GM18507 (cell line): ENCODE results near the gene PARM1.
A peak's percentile ranks its signal among the peaks of the same experiment; 100 is the strongest.

ENCODE experiments used
- DNase-seq: peaks from one replicate; pipeline ENCODE4 v3.0.0; 2011; ENCODE audit warnings: low read depth; ENCODE audit not compliant: insufficient read length; ENCODE audit errors: extremely low spot score
- FAIRE-seq: peaks from 2 replicates; lab custom pipeline; 2011; peaks lifted over from hg19 to GRCh38; lab: Jason Lieb, UNC

The PARM1 gene

DNA sequence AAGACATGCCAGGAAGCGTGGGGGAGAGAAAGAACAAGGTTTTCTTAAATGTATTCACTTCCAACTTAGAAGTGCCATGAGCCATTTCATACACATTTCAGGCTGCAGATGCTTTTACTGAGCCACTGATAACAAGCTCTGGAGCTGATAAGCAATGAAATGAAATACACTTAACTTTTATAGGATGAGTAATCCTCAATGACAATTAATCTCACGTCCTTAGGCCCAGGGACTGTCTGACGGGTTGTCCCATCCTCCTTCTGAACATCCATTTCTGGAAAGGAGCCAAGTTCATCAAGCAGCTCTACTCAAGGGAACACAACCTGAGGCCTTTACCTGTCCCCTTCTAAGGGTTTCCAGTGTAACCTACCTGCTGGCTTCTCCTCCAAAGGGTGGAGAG, 121.2 kb downstream of the PARM1 start:
- DNase-seq, result no peak
- no peak for FAIRE-seq

DNA sequence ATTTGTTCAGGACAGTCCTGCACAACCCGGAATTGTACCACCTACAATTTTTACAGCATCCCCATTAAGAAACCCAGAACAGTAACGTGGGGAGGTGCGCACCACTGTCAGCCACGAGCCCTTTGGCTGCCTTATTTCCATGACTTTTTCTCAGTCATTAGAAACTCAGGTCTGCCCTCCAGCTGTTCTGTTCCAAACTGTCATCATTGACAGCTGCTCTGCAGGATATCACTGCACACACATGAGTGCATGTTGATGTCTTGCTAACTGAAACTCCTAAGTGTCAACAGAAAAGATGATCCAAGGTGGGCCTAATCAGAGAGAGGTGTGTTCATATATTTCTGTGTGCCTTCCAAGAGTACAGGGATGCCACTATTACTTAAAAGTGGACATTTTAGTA, 123.4 kb downstream of the PARM1 start:
- DNase-seq (no peak), FAIRE-seq (no peak)

DNA sequence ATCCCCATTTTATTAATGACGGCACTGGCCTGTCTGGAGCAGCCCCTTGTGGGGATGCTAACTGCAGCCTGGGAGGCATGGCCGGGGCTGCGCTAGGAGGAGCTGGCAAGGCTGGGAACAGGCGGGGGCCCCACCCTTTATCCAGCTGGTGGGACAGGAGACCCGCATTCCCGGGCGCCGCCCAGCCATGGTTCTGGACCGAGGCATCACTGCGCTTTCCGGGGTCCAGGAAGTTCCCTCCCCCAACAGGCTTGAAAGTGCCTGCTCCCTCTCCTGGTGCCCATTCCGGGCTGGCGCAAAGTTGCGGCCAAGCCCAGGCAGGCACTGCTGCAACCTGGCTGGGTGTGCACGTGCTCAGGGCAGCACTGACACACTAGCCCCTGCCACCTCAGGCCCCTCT, 124.5 kb downstream of the PARM1 start:
- DNase-seq (no peak), FAIRE-seq (no peak)

DNA sequence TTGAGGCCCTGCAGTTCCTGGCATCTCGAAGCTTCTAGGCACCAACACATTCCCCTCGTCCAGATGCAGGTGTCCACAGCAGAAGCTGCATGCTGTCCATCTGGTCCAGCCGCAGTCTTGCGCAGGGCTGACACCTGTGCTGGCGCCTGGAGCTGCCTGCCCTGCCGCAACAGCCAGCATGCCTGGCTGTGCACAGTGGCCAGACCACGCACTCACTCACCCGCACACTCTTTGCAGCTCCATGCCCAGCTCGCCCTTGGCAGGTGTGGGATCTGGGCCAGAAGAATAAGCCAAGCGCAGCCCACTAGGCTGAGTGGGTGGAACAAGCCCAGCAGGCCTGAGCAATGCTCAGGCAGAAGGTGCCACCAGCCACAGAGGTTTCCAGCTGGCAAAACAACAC, 125.6 kb downstream of the PARM1 start:
- DNase-seq, result no peak
- FAIRE-seq, result no peak

DNA sequence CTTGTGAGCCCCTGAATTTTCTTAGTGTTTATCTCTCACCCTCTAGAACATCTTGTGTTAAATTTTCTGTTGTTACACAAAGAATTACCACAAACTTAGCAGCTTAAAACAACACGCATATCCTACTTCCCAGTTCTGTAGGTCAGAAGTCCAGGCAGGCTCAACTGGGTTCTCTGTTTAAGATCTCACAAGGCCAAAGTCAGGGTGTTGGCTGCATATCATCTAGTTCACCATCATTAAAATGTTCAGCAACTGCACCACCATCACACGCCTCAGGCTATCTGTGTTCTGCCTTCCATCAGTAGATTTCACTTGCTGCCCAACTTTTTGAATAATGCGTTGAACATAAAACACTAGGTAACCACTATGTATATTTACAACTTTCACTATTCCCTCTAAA, 130.5 kb downstream of the PARM1 start:
- FAIRE-seq, result no peak
- no peak for DNase-seq

DNA sequence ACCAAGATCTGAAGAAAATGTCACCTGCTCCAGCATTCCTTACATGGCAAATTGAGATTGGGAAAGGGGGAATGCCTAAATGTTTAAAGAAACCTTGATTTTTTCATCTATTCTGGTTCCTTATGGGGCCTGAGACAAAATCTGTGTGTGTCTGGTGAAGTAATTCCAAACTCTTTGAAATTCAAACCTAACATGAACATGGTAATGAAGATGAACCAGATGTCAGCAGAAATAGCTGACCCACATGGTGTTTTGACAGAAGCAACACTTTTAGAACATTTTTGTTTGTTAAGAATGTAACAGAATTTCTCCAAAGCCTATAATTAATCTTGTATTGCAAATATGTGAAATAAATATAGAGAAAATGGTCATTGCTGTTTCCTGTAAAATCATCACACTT, 133.0 kb downstream of the PARM1 start:
- FAIRE-seq, result no peak
- no peak for DNase-seq

DNA sequence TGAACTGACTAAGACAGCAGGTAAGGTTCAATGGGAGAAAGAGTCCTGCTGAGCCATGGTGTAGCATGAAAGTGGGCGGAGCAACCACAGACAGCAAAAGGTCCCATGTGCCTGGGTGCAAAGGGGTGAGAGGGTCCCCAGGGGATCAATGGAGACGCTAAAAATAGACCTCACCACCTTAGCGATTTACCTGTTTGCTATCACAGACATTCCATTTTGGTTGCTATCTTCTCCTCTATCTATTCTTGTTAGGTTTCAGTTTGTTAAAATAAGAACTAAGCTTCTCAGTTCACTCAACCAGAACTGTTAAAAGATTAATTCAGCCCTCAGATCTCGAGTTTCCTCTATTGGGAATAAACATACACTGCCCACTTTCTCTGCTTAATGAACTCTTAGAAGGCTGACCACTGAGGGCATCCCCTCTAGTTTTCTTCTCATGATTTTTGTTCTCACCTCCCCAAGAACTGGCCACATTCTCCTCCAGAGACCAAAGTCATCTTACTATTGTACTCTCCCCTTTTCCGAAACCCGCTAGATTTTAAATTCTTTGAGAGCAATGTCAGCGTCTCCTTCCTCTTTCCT, 136.7 kb downstream of the PARM1 start:
- DNase-seq (no peak), FAIRE-seq (peak; percentile 96)

DNA sequence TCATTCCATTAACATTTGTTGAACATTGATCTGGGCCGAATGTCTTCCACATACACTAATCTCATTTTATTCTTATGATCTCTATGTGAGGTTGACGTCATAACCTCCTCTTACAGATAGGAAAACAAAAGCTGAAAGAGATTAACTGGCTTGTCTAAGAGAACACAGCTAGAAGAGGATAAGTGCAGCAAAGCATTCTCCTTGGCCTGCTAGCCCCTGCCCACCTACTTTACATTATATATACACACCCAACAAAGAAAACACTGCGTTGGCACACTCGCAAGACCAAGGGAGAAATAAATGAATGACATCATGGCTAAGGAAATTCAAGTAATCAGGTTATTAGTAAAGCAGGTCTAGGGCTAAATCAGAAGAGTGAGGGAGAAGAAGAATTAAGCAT, 138.4 kb downstream of the PARM1 start:
- no peak for FAIRE-seq
- no peak for DNase-seq

DNA sequence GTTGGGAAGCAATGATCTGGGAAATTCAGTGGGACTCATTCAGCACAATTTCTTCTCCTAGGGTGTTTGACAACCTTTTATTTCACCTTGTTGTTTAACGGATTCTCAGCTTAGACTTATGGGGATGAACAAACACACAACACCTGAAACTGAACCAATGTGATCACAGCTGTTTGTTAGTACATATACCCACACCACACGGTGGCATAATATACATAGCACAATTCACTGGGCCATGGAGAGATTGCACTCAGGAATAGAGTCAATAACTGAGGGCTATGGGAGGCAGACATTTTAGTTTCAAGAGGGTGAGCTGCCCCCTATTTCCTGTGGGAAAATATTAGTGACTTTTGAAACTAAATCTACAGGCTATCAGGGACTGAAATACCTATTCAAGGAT, 148.0 kb downstream of the PARM1 start:
- no peak for FAIRE-seq
- no peak for DNase-seq

DNA sequence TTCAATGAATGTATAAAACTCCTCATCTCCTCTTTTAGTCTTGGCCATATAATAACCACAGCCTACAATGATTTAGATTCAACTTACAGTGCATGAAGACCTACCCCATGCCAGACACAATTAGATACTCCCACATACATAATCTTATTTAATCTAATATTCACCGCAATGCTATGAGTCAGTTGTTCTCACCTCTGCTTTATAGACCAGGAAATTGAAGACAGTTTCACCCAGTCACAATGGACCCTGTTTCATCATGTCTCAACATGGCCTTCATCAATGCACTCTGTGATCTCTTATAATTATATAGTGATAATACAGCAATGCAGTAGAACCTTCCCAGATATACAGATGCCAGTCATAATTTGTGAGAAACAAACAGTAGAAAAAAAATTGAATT, 148.6 kb downstream of the PARM1 start:
- DNase-seq, result no peak
- no peak for FAIRE-seq

DNA sequence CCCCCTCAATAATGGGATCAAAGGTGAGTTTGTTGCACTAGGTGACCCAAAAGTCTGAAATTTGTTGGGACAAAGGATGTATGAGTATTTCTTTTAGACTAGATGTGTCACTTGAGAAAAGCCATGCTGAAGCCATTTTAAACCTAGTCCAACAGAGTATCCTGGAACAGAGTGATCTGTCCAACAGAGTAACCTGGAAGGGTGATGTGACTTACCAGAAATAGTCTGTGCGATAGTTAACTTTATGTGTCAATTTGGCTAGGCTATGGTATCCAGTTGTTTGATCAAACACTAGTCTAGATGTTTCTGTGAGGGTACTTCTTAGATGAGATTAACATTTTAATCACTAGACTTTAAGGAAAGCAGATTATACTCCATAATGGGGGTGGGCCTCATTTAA, 154.5 kb downstream of the PARM1 start:
- FAIRE-seq (no peak), DNase-seq (no peak)

DNA sequence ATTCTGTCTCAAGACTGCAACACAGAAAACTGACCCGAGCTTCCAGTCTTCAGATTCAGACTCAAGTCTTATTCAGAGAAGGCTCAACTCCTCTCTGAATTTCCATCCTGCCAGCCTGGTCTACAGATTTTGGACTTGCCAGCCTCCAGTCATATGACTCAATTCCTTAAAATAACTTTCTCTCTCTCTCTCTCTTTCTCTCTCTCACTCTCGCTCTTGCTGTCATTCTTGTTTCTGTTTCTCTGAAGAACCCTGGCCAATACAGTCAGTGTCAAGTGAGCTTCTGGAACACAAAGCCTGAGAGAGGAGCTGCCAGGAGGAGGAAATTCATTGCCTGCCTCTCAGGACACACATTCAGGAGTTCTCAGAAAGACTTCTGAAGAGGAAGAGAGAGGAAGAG, 154.9 kb downstream of the PARM1 start:
- DNase-seq, result no peak
- FAIRE-seq, result peak; percentile 69

DNA sequence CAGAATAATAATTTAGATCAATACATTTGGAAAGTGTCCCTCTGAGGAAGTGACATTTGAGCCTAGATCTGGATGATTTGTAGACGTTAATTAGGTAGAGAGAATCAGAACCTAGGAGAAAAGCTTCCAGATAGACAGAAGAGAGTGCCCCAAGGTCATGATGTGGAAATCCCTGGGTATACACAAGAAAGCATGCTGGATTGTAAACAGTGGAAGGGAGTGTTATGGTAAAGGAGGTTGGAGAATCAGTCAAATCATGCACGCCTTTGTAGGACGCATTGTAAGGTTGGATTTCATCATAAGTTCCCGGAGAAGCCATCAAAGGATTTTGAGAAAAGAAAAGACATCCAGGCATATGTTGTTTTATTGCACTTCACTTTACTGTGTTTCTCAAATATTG, 156.3 kb downstream of the PARM1 start:
- no peak for FAIRE-seq
- DNase-seq, result no peak

DNA sequence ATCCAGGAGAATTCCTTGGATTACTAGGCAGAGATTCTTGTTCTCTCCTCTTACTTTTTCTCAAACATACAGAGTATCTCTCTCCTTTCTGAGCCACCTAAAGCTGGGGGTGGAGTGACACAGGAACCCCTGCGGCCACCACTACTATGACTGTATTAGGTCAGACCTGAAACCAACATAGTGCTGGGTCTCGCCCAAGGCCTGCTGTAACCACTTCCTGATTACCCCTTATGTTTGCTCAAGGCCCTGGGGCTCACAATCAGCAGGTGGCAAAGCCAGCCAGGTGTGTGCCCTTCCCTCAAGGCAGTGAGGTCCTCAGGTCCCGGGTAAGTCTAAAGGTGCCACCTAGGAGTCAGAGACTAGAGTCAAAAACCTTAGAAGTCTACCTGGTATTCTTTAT, 166.4 kb downstream of the PARM1 start:
- peak; percentile 100 for FAIRE-seq
- DNase-seq, result no peak
